NB4 (cell line): ENCODE measurements around the gene TXNL1.

Source experiments
- CTCF ChIP-seq: IDR thresholded peaks from one replicate; pipeline ENCODE4 v1.5.1; 2012; ENCODE audit warnings: low read depth, low read length
- MYC ChIP-seq: IDR thresholded peaks from 2 replicates; pipeline ENCODE4 v1.6.1; 2011; ENCODE audit warnings: low read depth, low read length

GRCh38 chr18:56635007-56635406 lies 3.4 kb downstream of the TXNL1 start:
- TF ChIP-seq CTCF (no peak), MYC (no peak)
